Measurements from ENCODE around the gene GPR85.

DNA sequence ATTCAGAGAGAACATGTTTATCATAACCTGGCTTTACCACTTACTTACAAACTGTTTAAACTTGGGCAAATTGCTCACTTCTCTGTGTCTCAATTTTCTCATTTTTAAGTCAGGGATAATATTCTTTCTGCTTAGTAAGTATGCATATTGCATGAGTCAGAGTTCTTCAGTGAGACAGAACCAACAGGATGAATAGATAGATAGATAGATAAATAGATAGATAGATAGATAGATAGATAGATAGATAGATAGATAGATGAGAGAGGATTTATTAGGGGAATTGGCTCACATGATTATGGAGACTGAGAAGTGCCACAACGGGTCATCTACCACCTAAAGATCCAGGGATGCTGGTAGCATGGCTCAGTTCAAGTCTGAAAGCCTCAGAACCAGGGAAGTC lies 47.4 kb upstream of the GPR85 start:
- TF ChIP-seq, protein P1, sequence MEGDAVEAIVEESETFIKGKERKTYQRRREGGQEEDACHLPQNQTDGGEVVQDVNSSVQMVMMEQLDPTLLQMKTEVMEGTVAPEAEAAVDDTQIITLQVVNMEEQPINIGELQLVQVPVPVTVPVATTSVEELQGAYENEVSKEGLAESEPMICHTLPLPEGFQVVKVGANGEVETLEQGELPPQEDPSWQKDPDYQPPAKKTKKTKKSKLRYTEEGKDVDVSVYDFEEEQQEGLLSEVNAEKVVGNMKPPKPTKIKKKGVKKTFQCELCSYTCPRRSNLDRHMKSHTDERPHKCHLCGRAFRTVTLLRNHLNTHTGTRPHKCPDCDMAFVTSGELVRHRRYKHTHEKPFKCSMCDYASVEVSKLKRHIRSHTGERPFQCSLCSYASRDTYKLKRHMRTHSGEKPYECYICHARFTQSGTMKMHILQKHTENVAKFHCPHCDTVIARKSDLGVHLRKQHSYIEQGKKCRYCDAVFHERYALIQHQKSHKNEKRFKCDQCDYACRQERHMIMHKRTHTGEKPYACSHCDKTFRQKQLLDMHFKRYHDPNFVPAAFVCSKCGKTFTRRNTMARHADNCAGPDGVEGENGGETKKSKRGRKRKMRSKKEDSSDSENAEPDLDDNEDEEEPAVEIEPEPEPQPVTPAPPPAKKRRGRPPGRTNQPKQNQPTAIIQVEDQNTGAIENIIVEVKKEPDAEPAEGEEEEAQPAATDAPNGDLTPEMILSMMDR (IDR thresholded peaks at IDR 0.05; ENCODE audit: borderline replicate concordance, extremely low read depth, low read length, poor library complexity, severe bottlenecking), result no peak
- no peak for TF ChIP-seq EZH2 (IDR thresholded peaks at IDR 0.05; ENCODE audit: borderline replicate concordance, low read depth, low read length, severe bottlenecking)
